ENCODE data around the gene SPOPL.

DNA sequence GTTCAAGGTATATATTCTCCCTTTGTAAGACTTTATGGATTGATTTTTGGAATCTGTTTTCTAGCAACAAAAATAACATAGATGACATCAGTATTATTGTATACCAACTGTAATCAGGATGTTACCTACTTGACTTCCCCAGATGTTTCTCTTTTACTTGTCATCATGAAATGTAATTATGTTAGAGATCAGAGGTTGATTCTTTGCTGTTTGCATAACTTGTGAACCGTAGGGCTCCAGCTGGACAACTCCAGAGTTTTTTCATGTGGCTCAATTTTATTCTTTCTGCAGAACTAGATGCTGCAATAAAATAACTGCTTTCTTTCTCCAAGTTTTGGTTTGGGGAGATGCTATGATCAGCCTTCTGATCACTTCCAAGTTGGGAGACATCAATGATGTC, 58.1 kb downstream of the SPOPL start:
- no peak for TF ChIP-seq POLR2A (IDR thresholded peaks at IDR 0.05; ENCODE audit: low read depth)
- TF ChIP-seq, protein P1, sequence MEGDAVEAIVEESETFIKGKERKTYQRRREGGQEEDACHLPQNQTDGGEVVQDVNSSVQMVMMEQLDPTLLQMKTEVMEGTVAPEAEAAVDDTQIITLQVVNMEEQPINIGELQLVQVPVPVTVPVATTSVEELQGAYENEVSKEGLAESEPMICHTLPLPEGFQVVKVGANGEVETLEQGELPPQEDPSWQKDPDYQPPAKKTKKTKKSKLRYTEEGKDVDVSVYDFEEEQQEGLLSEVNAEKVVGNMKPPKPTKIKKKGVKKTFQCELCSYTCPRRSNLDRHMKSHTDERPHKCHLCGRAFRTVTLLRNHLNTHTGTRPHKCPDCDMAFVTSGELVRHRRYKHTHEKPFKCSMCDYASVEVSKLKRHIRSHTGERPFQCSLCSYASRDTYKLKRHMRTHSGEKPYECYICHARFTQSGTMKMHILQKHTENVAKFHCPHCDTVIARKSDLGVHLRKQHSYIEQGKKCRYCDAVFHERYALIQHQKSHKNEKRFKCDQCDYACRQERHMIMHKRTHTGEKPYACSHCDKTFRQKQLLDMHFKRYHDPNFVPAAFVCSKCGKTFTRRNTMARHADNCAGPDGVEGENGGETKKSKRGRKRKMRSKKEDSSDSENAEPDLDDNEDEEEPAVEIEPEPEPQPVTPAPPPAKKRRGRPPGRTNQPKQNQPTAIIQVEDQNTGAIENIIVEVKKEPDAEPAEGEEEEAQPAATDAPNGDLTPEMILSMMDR (IDR thresholded peaks at IDR 0.05): no peak
- no peak for TF ChIP-seq EP300 (IDR thresholded peaks at IDR 0.05)
